ENCODE measurements around the gene CRB2.

CRB2 gene

DNA sequence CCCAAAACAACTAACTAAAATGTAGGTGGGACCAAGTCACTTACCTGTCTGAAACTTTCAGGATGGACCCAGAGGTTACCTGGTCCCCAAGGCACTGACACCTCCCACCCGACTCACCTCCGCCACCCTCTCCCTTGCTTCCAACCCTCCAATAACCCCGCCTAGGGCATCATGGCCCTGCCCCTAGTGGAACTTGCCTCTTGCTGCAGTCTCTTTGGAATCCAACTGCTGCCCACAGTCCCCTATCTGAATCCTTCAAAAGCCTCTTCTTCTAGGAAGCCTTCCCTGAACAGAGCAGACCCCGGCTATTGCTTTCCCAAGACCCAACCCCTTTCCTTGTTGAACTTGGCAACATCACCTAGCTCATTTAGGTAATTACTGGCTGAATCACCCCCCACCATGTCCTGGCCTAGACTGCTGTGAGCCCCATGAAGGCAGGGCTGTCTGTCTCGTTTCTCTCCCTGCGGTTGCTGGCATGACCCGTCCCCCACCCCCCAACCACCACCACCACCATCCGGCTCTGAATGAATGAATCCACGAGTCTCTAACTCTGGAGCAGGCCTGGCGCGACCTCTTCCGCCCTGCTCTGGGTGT lies 9.4 kb downstream of the CRB2 start:
- DNase-seq (ENCODE audit: low read depth), result no peak

DNA sequence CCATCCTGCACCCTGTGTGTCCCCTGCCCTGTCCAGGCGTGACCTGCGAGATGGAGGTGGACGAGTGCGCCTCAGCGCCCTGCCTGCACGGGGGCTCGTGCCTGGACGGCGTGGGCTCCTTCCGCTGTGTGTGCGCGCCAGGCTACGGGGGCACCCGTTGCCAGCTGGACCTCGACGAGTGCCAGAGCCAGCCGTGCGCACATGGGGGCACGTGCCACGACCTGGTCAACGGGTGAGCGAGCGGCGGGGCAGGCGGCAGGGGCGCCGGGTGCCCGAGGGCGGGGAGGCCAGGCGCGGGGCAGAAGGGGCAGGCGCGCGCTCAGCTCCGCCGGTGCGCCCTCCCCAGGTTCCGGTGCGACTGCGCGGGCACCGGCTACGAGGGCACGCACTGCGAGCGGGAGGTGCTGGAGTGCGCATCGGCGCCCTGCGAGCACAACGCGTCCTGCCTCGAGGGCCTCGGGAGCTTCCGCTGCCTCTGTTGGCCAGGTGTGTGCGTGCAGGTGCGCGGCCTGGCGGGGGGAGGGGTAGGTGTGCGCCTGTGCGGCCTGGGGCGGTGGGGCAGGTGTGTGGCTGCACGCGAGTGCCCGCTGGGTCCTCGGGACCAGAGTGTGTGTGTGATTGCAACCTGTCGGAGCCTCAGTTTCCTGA lies 10.0 kb downstream of the CRB2 start:
- DNase-seq (ENCODE audit: low read depth), result no peak

DNA sequence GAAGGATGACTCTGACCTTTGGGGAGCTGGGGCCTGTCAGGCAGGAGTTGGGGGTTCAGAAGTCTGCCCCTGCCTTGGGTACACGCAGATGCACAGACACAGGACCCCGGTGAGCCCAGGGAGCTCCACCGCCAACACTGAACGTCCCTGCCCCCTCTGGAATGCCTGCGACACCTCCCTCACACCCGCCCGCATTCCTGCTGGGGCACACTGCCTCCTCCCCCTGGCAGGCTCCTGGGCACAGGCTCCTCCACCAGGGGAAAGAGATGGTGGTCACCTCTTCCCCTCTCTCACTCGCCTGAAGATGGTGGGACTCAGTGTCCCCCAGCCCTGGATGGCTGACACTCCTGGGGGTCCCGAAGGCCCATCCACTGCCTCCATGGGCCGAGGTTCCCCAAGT lies 12.0 kb downstream of the CRB2 start:
- DNase-seq (ENCODE audit: low read depth), result no peak

DNA sequence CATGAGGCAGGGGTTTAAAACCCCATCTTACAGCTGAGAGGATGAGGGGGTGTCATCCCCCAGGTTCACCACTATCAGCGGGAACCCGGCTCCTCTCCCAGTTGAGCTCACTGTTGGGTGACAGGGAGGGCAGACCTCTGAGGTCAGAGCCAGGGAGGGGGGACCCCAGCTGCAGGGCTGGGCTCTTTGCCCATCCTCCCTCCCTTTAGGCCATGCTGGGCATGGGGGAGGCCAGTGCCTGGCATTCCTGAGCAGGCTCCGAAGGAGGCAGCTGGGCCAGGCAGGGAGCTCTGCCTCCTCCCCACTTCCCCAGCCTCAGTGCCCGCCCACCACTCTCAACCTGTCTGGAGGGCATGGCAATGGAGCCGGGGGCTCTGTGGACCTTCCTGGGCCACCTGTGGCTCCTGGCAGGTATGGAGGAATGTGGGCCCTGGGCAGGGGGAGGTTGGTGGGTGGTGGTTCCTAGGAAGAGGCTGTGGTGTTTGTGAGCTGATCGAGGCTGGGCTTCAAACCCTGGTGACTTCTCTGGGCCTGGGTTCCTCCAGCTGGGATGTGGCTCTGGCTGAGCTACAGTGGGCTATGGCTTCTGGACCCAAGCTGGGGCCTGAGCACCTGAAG lies 12.6 kb downstream of the CRB2 start:
- DNase-seq (ENCODE audit: low read depth), result no peak

DNA sequence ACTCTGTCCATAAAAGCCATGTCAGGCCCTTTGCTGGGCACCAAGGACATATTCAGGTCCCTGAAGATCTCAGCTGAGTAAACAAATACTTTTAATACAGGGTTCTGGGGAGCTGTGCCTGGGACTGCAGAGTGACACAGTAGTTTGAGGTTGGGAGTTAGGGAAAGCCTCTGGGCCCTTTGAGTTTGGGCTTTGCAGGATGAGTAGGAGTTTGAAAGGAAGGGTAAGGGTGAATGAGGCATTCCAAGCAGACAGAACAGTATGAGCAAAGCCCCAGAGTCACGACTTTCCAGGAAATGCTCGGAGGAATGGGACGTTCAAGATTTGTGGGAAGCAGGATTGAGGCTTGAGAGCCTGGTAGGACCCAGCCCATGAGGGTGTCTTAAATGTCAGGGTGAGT lies 13.3 kb downstream of the CRB2 start:
- no peak for DNase-seq (ENCODE audit: low read depth)

DNA sequence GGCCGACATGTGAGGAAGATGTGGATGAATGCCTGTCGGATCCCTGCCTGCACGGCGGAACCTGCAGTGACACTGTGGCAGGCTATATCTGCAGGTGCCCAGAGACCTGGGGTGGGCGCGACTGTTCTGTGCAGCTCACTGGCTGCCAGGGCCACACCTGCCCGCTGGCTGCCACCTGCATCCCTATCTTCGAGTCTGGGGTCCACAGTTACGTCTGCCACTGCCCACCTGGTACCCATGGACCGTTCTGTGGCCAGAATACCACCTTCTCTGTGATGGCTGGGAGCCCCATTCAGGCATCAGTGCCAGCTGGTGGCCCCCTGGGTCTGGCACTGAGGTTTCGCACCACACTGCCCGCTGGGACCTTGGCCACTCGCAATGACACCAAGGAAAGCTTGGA lies 14.1 kb downstream of the CRB2 start:
- no peak for DNase-seq (ENCODE audit: low read depth)

GRCh38 chr9:123370526-123371227 lies 14.7 kb downstream of the CRB2 start:
- no peak for DNase-seq (ENCODE audit: low read depth)

DNA sequence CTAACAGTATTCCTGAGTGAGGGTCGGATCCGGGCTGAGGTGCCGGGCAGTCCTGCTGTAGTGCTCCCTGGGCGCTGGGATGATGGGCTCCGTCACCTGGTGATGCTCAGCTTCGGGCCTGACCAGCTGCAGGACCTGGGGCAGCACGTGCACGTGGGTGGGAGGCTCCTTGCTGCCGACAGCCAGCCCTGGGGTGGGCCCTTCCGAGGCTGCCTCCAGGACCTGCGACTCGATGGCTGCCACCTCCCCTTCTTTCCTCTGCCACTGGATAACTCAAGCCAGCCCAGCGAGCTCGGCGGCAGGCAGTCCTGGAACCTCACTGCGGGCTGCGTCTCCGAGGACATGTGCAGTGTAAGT lies 15.2 kb downstream of the CRB2 start:
- no peak for DNase-seq (ENCODE audit: low read depth)

- no peak for DNase-seq (ENCODE audit: low read depth)
These were observed 16.0 kb downstream of the CRB2 start for GRCh38 chr9:123371805-123372590.

DNA sequence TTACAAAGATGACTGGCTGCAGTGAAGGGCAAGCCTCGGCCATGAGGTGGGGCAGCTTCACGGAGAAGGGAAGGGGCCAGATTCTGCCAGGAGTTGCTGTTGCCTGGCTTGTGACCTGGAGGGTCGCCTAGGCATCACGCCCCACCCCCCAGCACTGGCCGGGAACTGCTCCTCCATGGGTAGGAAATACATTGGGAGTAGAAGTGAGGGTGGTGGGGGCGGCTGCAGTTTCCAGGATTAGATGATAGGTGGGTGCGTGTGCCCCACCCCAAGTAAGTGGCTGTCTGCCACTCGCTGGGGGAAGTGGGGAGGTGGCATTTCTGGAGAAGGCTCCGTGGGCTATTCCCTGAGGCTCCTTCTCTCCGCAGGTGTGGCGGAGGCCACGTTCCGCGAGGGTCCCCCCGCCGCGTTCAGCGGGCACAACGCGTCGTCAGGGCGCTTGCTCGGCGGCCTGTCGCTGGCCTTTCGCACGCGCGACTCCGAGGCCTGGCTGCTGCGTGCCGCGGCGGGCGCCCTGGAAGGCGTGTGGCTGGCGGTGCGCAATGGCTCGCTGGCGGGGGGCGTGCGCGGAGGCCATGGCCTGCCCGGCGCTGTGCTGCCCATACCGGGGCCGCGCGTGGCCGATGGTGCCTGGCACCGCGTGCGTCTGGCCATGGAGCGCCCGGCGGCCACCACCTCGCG lies 16.9 kb downstream of the CRB2 start:
- DNase-seq (ENCODE audit: low read depth), result no peak

DNA sequence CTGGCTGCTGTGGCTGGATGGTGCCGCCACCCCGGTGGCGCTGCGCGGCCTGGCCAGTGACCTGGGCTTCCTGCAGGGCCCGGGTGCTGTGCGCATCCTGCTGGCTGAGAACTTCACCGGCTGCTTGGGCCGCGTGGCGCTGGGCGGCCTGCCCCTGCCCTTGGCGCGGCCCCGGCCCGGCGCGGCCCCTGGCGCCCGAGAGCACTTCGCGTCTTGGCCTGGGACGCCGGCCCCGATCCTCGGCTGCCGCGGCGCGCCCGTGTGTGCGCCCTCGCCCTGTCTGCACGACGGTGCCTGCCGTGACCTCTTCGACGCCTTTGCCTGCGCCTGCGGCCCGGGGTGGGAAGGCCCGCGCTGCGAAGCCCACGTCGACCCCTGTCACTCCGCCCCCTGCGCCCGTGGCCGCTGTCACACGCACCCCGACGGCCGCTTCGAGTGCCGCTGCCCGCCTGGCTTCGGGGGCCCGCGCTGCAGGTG lies 17.5 kb downstream of the CRB2 start:
- DNase-seq (ENCODE audit: low read depth), result no peak

DNA sequence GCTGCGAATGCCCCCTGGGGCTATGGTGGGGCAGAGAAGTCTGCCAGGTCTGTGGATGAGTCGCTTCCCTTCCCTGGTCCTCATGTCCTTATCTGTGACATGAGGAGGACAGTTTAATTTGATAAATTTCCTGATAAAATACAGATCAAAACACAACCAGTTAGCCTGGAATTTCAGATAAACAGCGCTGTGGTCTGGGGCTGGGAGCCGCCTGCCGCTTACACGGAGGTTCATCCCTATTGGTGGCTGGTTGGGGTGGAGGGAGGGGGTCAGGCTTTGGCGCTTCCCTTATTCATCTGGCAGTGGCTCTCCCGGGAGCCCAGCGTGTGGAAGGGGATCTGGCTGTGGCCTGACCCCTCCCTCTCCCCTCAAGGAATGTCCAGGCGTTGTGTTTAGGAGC lies 17.9 kb downstream of the CRB2 start:
- DNase-seq (ENCODE audit: low read depth), result no peak

- no peak for DNase-seq (ENCODE audit: low read depth)
These were observed 19.6 kb downstream of the CRB2 start for GRCh38 chr9:123375469-123376132.

- DNase-seq (ENCODE audit: low read depth), result no peak
These were observed 20.4 kb downstream of the CRB2 start for GRCh38 chr9:123376218-123377071.

- no peak for DNase-seq (ENCODE audit: low read depth)
These were observed 21.4 kb downstream of the CRB2 start for GRCh38 chr9:123377211-123377971.

DNA sequence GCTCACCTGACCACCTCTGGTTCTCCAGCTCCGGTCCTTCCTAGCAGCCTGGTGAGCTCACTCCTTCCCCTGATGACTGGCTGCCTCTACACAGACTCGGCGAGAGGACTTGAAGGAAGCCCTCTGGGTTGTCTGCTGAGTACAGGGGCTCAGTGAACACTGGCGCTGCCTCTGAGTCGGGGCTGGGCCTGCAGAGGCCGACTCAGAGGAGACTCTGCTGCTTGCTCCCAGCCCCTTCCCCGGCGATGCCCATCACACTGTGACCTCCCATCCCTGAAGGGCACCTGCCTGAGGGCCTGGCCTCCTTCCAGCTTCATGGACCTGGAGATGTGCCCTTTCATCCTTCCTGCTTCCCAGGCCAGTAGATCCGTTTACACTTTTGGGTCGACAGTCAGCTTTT lies 22.0 kb downstream of the CRB2 start:
- no peak for DNase-seq (ENCODE audit: low read depth)

DNA sequence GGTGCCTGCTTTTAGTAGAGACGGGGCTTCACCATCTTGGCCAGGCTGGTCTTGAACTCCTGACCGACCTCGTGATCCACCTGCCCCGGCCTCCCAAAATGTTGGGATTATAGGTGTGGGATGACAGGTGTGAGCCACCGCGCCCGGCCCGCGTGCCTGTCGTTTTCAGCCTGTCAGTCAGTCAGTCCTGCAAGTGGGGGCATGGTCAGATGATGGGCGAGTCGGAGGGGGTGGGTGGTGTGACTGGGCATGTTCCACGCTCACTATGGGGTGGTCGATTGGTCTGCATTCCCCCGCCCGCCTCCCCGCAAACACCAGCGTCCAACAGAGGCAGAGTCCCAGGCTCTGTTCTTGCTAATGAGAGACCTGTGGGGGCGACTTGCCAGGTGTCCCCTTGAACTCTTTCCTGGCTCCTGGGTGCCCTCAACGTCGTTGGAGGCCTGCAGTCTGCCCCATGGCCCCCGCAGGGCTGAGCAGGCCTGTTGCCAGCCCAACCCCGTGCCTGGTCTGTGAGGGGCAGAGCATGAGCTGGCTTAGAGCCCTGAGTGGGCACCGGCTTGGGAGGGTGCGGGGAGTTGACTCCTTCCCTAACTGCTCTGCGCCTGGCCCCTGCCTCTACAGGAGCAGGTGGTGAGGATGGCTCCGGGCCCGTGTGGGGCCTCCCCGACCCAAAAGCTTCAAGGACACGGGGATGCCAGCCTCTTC lies 23.1 kb downstream of the CRB2 start:
- DNase-seq (ENCODE audit: low read depth), result no peak

DNA sequence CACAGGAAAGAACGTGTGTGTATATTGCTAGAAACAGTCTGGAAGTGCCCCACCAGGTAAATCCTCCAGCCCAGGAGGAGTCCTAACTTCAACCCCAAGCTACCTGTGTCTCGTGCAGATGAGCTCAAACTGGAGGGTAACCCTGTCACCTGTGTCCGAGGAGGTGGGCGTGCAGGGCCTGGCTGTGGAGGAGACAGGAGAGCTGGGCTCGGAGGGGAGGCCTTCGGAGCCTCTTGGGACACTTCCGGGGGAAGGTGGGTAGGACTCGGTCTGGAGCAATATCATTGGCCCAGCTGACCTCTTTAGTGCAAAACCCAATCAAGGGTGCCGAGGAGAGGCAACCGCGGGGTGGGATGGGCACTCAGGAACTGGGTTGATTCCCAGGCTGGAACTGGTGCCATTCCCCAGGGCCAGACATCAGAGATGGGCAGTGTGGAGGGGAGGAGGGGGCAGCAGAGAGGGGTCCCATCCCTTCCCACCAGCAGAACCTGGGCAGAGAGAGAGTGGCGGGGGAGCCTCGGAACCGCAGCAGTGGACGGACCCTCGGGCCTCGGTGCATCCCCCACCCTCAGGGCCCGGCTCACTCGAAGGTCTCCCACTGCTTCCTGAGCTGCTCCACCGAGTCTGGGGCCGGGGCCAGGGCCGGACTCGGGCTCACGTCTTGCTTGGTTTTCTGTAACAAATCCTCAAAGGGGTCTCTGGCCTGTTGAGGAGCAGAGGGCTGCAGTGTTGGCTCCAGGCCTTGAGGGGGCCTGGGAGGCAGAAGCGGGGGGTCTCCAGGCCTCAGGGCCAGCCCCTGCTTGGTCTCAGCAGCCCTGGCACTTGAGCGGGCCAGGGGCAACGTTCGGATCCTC lies 25.1 kb downstream of the CRB2 start:
- no peak for DNase-seq (ENCODE audit: low read depth)

Data from HS-5 (cell line).